ENCODE results near the gene ZDHHC12. TPM values are rescaled to one million over a fixed set of nuclear protein-coding genes. Genes with fewer than 3 reads are reported as not detected.

ZDHHC12 gene
- total and polyA plus RNA-seq, 2 donors (not counting 3 experiments of a cell fraction or from before 2014, with no cell fraction given) = 28.8 to 62.0 TPM

DNA sequence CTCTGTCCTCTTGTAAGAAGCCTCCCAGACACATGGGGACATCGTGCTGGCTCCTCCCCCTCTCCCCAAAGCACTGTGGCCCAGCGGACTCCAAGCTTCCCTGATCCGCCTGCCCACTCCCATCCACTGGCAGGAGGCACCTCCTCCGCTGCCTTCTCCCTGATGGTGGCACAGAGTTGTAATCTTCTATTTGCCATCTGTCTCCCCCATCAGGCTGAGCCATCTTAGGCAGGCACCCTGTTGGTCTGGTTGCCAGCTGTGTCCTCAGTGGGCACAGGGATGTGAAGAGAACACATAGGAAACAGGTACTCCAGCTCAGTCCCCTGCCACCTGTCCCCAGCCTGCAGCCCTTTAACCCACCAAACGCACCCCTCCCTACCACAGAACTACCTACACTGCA lies 5.4 kb upstream of the ZDHHC12 start:
- BruUV-seq (replicated peaks) = no TSS peak
- DNase-seq (ENCODE audit: low read depth, low spot score) (no peak), FAIRE-seq (no peak)
- no peak for TF ChIP-seq EZH2 (IDR thresholded peaks at IDR 0.05; ENCODE audit: borderline replicate concordance, low read depth, low read length, severe bottlenecking)
- TF ChIP-seq FOS (IDR thresholded peaks at IDR 0.05; ENCODE audit: borderline replicate concordance, insufficient read depth, low read length) = no peak
- TF ChIP-seq, protein P1, sequence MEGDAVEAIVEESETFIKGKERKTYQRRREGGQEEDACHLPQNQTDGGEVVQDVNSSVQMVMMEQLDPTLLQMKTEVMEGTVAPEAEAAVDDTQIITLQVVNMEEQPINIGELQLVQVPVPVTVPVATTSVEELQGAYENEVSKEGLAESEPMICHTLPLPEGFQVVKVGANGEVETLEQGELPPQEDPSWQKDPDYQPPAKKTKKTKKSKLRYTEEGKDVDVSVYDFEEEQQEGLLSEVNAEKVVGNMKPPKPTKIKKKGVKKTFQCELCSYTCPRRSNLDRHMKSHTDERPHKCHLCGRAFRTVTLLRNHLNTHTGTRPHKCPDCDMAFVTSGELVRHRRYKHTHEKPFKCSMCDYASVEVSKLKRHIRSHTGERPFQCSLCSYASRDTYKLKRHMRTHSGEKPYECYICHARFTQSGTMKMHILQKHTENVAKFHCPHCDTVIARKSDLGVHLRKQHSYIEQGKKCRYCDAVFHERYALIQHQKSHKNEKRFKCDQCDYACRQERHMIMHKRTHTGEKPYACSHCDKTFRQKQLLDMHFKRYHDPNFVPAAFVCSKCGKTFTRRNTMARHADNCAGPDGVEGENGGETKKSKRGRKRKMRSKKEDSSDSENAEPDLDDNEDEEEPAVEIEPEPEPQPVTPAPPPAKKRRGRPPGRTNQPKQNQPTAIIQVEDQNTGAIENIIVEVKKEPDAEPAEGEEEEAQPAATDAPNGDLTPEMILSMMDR (IDR thresholded peaks at IDR 0.05; ENCODE audit: extremely low read depth in 1 of 2, insufficient read depth in 1 of 2, low read depth in 1 of 2, low read length in 2 of 2) = no peak
- TF ChIP-seq MYC (IDR thresholded peaks at IDR 0.05; ENCODE audit: low read depth, low read length) = no peak
- no peak for TF ChIP-seq POLR2A (IDR thresholded peaks at IDR 0.05; ENCODE audit: low read depth, low read length)
- TF ChIP-seq POLR2AphosphoS5 (IDR thresholded peaks at IDR 0.05; ENCODE audit: insufficient read depth, low read depth, low read length) = no peak
- no peak for TF ChIP-seq GATA2 (IDR thresholded peaks at IDR 0.05; ENCODE audit: insufficient read depth, insufficient read length, low read depth, low read length)
- no peak for TF ChIP-seq JUN (IDR thresholded peaks at IDR 0.05; ENCODE audit: borderline replicate concordance, insufficient read depth, insufficient read length, low read depth)
- TF ChIP-seq, protein P2, sequence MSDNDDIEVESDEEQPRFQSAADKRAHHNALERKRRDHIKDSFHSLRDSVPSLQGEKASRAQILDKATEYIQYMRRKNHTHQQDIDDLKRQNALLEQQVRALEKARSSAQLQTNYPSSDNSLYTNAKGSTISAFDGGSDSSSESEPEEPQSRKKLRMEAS (IDR thresholded peaks at IDR 0.05; ENCODE audit: insufficient read depth, insufficient read length) = no peak
- ChIA-PET POLR2A (no interaction called here), CTCF (no interaction called here)
- Histone ChIP-seq H2AFZ (ENCODE audit: low read depth, low read length) (no peak overlapping the region), H3K4me1 (ENCODE audit: control insufficient read depth, extremely low read depth, insufficient read depth, low read length) (no peaks in the 10 kb centered on the region), H3K27me3 (ENCODE audit: control insufficient read depth in 2 of 2, insufficient read depth in 2 of 2, low read length in 2 of 2) (no peaks in the 10 kb centered on the region), H3K9me1 (replicated peaks; ENCODE audit: control insufficient read depth, extremely low read depth, insufficient read depth, low read length) (no peaks in the 10 kb centered on the region), H3K36me3 (ENCODE audit: control insufficient read depth in 2 of 2, extremely low read depth in 1 of 2, insufficient read depth in 2 of 2, low read length in 2 of 2) (no peaks in the 10 kb centered on the region), H3K27ac (ENCODE audit: insufficient read depth, low read depth, low read length) (no peak overlapping the region), H3K79me2 (ENCODE audit: control insufficient read depth, insufficient read depth, low read length) (no peaks in the 10 kb centered on the region), H3K4me2 (ENCODE audit: insufficient read depth, low read length) (no peak overlapping the region), H3K9ac (replicated peaks; ENCODE audit: extremely low read depth, insufficient read depth, low read length) (no peak overlapping the region), H4K20me1 (replicated peaks; ENCODE audit: control insufficient read depth, extremely low read depth, insufficient read depth, low read length) (no peaks in the 10 kb centered on the region), H3K4me3 (replicated peaks in 1 of 3; ENCODE audit: insufficient read depth in 1 of 3, low read depth in 1 of 3, low read length in 3 of 3) (no peak overlapping the region), H3K9me3 (replicated peaks; ENCODE audit: control insufficient read depth, insufficient read depth, low read length) (no peaks in the 10 kb centered on the region)
- intact Hi-C loops (cut with micrococcal nuclease) = no loop called here
- dilution Hi-C loops (cut with MboI; ENCODE audit: extremely low pct_ligation_motif_present, low sequenced_read_pairs) = no loop called here
